ENCODE data around the gene RBP3.

Gene RBP3

DNA sequence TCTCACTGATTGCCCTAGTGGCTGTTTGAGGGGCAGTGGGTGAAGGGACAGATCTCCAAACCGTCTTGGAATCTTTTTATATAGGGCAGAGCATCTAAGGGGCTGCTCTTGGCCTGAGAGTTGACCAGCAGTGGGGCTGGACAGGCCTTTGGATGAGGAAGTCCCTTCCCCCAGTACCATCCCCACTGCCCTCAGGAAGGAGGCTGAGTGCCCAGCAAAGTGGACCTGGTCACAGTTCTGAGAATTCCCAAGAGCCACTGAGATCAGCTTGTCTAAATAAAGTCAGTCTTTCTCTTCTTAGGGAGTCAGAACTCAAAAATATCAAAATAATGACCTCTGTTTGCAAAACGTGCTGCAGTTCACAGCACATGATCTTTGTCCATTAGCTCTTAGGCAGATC is 42.6 kb upstream of the RBP3 start:
- no peak for TF ChIP-seq ZFX (IDR thresholded peaks at IDR 0.05; ENCODE audit: borderline replicate concordance)
- TF ChIP-seq, protein P1, sequence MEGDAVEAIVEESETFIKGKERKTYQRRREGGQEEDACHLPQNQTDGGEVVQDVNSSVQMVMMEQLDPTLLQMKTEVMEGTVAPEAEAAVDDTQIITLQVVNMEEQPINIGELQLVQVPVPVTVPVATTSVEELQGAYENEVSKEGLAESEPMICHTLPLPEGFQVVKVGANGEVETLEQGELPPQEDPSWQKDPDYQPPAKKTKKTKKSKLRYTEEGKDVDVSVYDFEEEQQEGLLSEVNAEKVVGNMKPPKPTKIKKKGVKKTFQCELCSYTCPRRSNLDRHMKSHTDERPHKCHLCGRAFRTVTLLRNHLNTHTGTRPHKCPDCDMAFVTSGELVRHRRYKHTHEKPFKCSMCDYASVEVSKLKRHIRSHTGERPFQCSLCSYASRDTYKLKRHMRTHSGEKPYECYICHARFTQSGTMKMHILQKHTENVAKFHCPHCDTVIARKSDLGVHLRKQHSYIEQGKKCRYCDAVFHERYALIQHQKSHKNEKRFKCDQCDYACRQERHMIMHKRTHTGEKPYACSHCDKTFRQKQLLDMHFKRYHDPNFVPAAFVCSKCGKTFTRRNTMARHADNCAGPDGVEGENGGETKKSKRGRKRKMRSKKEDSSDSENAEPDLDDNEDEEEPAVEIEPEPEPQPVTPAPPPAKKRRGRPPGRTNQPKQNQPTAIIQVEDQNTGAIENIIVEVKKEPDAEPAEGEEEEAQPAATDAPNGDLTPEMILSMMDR (IDR thresholded peaks at IDR 0.05), result no peak
- no peak overlapping the region for H3K27ac ChIP-seq

DNA sequence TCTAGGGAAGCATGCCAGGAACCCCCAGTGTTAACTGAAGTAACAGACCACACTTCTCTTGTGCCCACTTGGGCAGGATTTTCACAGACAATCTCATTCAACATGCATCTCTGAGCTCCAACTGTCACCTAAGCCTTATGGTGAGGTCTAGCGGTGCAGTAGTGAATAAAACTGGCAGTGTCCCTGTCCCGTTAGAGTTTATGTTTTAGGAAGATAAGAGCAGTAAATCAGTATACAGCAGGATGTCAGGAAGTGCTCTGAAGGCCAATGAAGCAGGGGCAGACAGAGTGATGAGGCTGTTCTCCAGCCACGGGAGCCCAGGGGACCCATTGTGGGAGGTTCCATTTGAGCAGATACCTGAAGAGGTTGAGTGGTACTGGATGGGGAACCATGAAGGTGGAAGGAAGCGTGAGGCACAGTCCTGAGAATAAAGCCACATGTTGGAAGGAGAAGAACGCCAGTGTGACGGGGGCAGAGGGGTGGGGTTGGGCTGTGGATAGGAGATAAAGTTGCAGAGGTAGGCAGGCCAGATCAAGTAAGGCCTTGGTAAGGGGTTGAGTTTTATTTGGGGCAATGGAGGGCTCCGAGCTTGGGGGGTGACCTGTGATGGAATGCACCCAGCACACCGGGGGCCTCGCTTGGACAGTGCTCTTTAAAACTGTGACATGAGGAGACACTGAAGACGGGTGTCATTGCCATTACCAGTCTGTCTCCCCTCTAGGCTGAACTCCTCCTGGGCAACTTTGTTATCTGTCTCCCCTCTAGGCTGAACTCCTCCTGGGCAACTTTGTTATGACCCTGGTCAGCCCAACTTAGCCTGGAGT is 41.6 kb upstream of the RBP3 start:
- H3K27ac ChIP-seq, result no peak overlapping the region

DNA sequence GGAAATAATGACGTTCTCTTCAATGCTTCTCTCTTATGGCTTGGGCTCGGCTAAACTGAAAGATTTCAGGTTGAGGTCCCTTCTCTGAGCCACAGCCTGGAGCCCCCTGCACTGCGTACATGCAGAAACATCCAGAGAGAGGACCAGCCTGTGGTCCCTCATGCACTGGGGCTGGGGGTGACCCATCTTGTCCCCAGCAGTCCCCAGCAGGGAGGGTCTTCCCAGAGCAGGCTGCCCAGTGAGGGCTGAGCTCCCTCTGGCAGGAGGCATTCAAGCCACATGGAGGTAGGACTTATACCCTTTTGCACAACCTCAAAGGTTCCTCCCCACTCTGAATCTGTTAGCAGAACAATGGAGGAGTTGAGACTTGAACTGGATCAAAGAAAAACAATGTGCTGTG is 40.8 kb upstream of the RBP3 start:
- TF ChIP-seq ZFX (IDR thresholded peaks at IDR 0.05; ENCODE audit: borderline replicate concordance), result no peak
- TF ChIP-seq, protein P1 (IDR thresholded peaks at IDR 0.05), result no peak
- H3K27ac ChIP-seq, result no peak overlapping the region

More for the DNA sequence above, 41.6 kb upstream of the RBP3 start:
- TF ChIP-seq, protein P1 (IDR thresholded peaks at IDR 0.05), result no peak
- TF ChIP-seq ZFX (IDR thresholded peaks at IDR 0.05; ENCODE audit: borderline replicate concordance), result no peak

DNA sequence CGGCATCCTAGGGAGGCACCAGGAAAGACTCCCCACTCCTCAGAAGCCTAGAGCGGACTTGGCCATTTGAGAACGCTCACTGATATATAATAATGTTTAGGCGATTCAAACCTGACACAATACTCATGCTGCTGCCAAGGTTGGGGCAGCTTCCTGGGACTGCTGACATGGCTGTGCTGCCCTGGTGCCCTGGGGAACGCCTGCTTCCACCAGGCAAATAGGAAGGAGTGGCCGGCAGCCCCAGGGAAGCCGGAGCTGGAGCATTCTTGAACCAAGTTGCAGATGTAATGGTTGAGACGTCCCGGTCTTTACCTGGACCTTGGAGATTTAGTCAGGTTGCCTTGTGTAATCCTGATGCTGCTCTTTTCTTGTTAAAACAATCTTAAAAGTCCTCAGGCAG is 39.4 kb upstream of the RBP3 start:
- no peak overlapping the region for H3K27ac ChIP-seq

DNA sequence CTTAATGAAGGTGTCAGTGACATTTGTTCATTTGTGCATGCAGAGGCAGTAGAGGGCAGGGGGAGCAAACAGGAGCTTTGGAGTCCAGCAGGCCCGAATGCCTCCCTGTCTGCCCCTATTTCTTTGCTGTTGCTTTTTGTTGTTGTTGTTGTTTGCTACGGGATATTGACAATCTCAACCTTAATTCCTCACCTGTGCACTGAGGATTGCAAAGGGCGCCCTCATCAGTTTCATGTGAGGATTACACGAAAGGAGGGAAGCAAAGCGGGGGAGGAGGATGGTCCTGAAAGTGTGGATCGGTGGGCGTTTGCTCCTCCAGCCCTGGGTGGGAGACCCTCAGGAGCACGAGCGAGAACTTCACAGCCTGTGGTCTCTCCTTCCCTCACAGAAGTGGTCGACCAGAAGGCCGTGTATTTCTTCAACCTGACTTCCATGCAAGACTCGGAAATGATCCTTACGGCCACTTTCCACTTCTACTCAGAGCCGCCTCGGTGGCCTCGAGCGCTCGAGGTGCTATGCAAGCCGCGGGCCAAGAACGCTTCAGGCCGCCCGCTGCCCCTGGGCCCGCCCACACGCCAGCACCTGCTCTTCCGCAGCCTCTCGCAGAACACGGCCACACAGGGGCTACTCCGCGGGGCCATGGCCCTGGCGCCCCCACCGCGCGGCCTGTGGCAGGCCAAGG is 38.6 kb upstream of the RBP3 start:
- no peak overlapping the region for H3K27ac ChIP-seq
- no peak for TF ChIP-seq ZFX (IDR thresholded peaks at IDR 0.05; ENCODE audit: borderline replicate concordance)
- TF ChIP-seq, protein P1 (IDR thresholded peaks at IDR 0.05), result peak; percentile 29

More for the DNA sequence above, 39.4 kb upstream of the RBP3 start:
- no peak for TF ChIP-seq ZFX (IDR thresholded peaks at IDR 0.05; ENCODE audit: borderline replicate concordance)
- TF ChIP-seq, protein P1 (IDR thresholded peaks at IDR 0.05), result no peak

DNA sequence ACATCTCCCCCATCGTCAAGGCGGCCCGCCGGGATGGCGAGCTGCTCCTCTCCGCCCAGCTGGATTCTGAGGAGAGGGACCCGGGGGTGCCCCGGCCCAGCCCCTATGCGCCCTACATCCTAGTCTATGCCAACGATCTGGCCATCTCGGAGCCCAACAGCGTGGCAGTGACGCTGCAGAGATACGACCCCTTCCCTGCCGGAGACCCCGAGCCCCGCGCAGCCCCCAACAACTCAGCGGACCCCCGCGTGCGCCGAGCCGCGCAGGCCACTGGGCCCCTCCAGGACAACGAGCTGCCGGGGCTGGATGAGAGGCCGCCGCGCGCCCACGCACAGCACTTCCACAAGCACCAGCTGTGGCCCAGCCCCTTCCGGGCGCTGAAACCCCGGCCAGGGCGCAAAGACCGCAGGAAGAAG is 38.1 kb upstream of the RBP3 start:
- no peak overlapping the region for H3K27ac ChIP-seq
- TF ChIP-seq ZFX (IDR thresholded peaks at IDR 0.05; ENCODE audit: borderline replicate concordance), result no peak
- TF ChIP-seq, protein P1 (IDR thresholded peaks at IDR 0.05), result no peak
